ENCODE measurements around the gene PRMT5. TPM values are rescaled to one million over a fixed set of nuclear protein-coding genes. Genes with fewer than 3 reads are reported as not detected.

Gene PRMT5
- total and polyA plus RNA-seq, 8 donors = 20.9 to 48.8 (median 37.1) TPM

- no peaks in the 10 kb centered on the region for H3K27me3 ChIP-seq
- H3K4me3 ChIP-seq = no peak overlapping the region
- peaks cover 0 to 21% (median 13%) of the 10 kb centered on the region in 4 donors for H3K4me1 ChIP-seq
- DNase-seq = no peak
- no peak for TF ChIP-seq EP300 (IDR thresholded peaks at IDR 0.05)
- no peak for TF ChIP-seq CTCF (IDR thresholded peaks at IDR 0.05)
- TF ChIP-seq POLR2A (IDR thresholded peaks at IDR 0.05) = no peak
- no peak for TF ChIP-seq POLR2AphosphoS5 (IDR thresholded peaks at IDR 0.05)
- H3K9me3 ChIP-seq = no peaks in the 10 kb centered on the region
- intact Hi-C loops (cut with DNase I; ENCODE audit: low total_unique reads) = no loop called here
- WGBS, 5 donors = 92 to 100% (median 96%) methylated on average over 1 of the region's 1 CpG
- no peak overlapping the region for H3K27ac ChIP-seq
- peaks cover 0 to 15% (median 10%) of the 10 kb centered on the region in 4 donors for H3K36me3 ChIP-seq
Measured at GRCh38 chr14:22895402-22895801, 33.8 kb downstream of the PRMT5 start.

- H3K9me3 ChIP-seq = no peaks in the 10 kb centered on the region
- WGBS, 5 donors = 90 to 95% (median 94%) methylated on average over 4 of the region's 4 CpGs
Measured at GRCh38 chr14:22893706-22894105, 35.5 kb downstream of the PRMT5 start.

GRCh38 chr14:22892488-22892887 lies 36.7 kb downstream of the PRMT5 start:
- 81 to 88% (median 86%) methylated on average over 7 of the region's 7 CpGs for WGBS, 5 donors
- H3K4me1 ChIP-seq = peaks cover 7 to 23% (median 11%) of the 10 kb centered on the region in 4 donors
- intact Hi-C loops (cut with DNase I; ENCODE audit: low total_unique reads) = no loop called here
- no peak for TF ChIP-seq POLR2AphosphoS5 (IDR thresholded peaks at IDR 0.05)
- TF ChIP-seq EP300 (IDR thresholded peaks at IDR 0.05) = no peak
- no peak for TF ChIP-seq CTCF (IDR thresholded peaks at IDR 0.05)
- no peak for TF ChIP-seq POLR2A (IDR thresholded peaks at IDR 0.05)
- no peaks in the 10 kb centered on the region for H3K36me3 ChIP-seq
- no peaks in the 10 kb centered on the region for H3K27me3 ChIP-seq
- DNase-seq = no peak
- no peak overlapping the region for H3K4me3 ChIP-seq
- H3K27ac ChIP-seq = no peak overlapping the region
- no peaks in the 10 kb centered on the region for H3K9me3 ChIP-seq

More at GRCh38 chr14:22893706-22894105, 35.5 kb downstream of the PRMT5 start:
- intact Hi-C loops (cut with DNase I; ENCODE audit: low total_unique reads) = no loop called here
- Histone ChIP-seq H3K4me1 (peaks cover 0 to 19% (median 5%) of the 10 kb centered on the region in 4 donors), H3K36me3 (no peaks in the 10 kb centered on the region), H3K4me3 (no peak overlapping the region), H3K27ac (no peak overlapping the region), H3K27me3 (no peaks in the 10 kb centered on the region)
- DNase-seq = no peak
- no peak for TF ChIP-seq EP300 (IDR thresholded peaks at IDR 0.05)
- no peak for TF ChIP-seq POLR2A (IDR thresholded peaks at IDR 0.05)
- TF ChIP-seq CTCF (IDR thresholded peaks at IDR 0.05) = no peak
- no peak for TF ChIP-seq POLR2AphosphoS5 (IDR thresholded peaks at IDR 0.05)

GRCh38 chr14:22890416-22890815 lies 38.8 kb downstream of the PRMT5 start:
- Histone ChIP-seq H3K4me3 (no peak overlapping the region), H3K27ac (no peak overlapping the region), H3K4me1 (peaks cover 16 to 33% (median 27%) of the 10 kb centered on the region in 4 donors), H3K9me3 (no peaks in the 10 kb centered on the region), H3K27me3 (no peaks in the 10 kb centered on the region), H3K36me3 (no peaks in the 10 kb centered on the region)
- intact Hi-C loops (cut with DNase I; ENCODE audit: low total_unique reads) = no loop called here
- no peak for DNase-seq
- 79 to 92% (median 88%) methylated on average over 1 of the region's 1 CpG for WGBS, 5 donors
- TF ChIP-seq CTCF (IDR thresholded peaks at IDR 0.05) (no peak), EP300 (IDR thresholded peaks at IDR 0.05) (no peak), POLR2A (IDR thresholded peaks at IDR 0.05) (no peak), POLR2AphosphoS5 (IDR thresholded peaks at IDR 0.05) (no peak)
